ENCODE measurements around the gene FANCG.

The FANCG gene

DNA sequence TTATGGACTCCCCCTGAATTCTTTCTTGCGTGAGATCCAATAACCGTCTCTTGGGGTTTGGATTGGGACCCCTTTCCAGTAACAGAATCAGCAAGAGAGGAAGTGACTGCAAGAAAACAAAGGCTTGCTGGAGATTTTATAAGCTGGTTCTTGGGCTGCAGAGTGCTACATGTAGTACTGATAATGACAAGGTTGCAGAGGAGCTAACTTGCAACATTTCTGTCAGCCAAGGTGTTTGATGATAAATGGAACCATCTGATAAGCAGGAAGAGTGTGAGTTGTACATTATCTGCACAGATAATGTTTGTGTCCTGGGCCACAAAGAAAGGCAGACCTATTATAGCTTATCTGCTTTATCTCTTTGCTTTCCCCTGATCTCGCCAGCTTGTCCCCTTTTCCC, 53.1 kb downstream of the FANCG start:
- Histone ChIP-seq H4K20me1 (ENCODE audit: insufficient read depth, low read length, poor library complexity, severe bottlenecking) (no peaks in the 10 kb centered on the region), H3K9me3 (ENCODE audit: insufficient read depth, low read depth, low read length) (no peaks in the 10 kb centered on the region), H3K27me3 (ENCODE audit: insufficient read depth, low read length, poor library complexity, severe bottlenecking) (no peaks in the 10 kb centered on the region), H3F3A (ENCODE audit: low read depth) (peaks cover 14% of the 10 kb centered on the region), H3K9me2 (replicated peaks; ENCODE audit: low read depth, low read length) (no peaks in the 10 kb centered on the region), H3K4me3 (ENCODE audit: low read length, poor library complexity, severe bottlenecking) (peak overlapping the region; percentile 57), H3K36me3 (ENCODE audit: insufficient read depth, low read length) (no peaks in the 10 kb centered on the region), H2AFZ (ENCODE audit: low read length) (peak overlapping the region; percentile 49), H3K4me2 (ENCODE audit: low read depth, low read length, poor library complexity, severe bottlenecking) (peak overlapping the region; percentile 72), H3K79me2 (ENCODE audit: insufficient read depth, low read length) (peaks cover under 1% of the 10 kb centered on the region; the same call in 1 of the 2 replicates), H3K4me1 (ENCODE audit: insufficient read depth, low read length, poor library complexity, severe bottlenecking) (peaks cover 72% of the 10 kb centered on the region), H3K9ac (ENCODE audit: low read depth, low read length, poor library complexity, severe bottlenecking) (peak overlapping the region; percentile 62)
- TF ChIP-seq EZH2phosphoT487 (IDR thresholded peaks at IDR 0.05; ENCODE audit: borderline replicate concordance) (no peak), CTCF (conservative IDR thresholded peaks at IDR 0.05; ENCODE audit: low read length) (no peak)
